ENCODE measurements around the gene SLC35F3. TPM values are rescaled to one million over a fixed set of nuclear protein-coding genes. Genes with fewer than 3 reads are reported as not detected.
A peak's percentile ranks its signal among the peaks of the same experiment; 100 is the strongest.

Gene SLC35F3
- total and polyA plus RNA-seq, 2 donors from 2014 or later: 0.41 to 0.66 TPM

GRCh38 chr1:234229581-234230387, 325.3 kb downstream of the SLC35F3 start:
- FAIRE-seq (no peak), DNase-seq (no peak)
- H3K4me3 ChIP-seq (ENCODE audit: low read length in 3 of 3): no peak overlapping the region
- intact Hi-C loops (cut with DNase I): no loop called here
- H3K9me3 ChIP-seq (ENCODE audit: control insufficient read depth in 2 of 3, insufficient read depth in 1 of 3, low read length in 3 of 3): no peaks in the 10 kb centered on the region
- TF ChIP-seq CTCF (IDR thresholded peaks at IDR 0.05; ENCODE audit: borderline replicate concordance, extremely low read depth, insufficient read depth): no peak
- H3K4me1 ChIP-seq (ENCODE audit: control insufficient read depth in 2 of 3, insufficient read depth in 2 of 3, low read depth in 1 of 3, low read length in 3 of 3): no peaks in the 10 kb centered on the region
- no peaks in the 10 kb centered on the region for H3K27me3 ChIP-seq (ENCODE audit: control insufficient read depth, insufficient read depth, low read length)
- no peak overlapping the region for H3K27ac ChIP-seq (ENCODE audit: low read depth in 2 of 2, low read length in 2 of 2)
- no peaks in the 10 kb centered on the region for H3K36me3 ChIP-seq (ENCODE audit: control insufficient read depth in 2 of 3, insufficient read depth in 3 of 3, low read length in 3 of 3)
- no peak overlapping the region for H3K9ac ChIP-seq (ENCODE audit: low read length in 3 of 3)

- no peaks in the 10 kb centered on the region for H3K9me3 ChIP-seq (ENCODE audit: control insufficient read depth in 2 of 3, insufficient read depth in 1 of 3, low read length in 3 of 3)
- intact Hi-C loops (cut with DNase I): no loop called here
- no peak overlapping the region for H3K27ac ChIP-seq (ENCODE audit: low read depth in 2 of 2, low read length in 2 of 2)
- H3K36me3 ChIP-seq (ENCODE audit: control insufficient read depth in 2 of 3, insufficient read depth in 3 of 3, low read length in 3 of 3): no peaks in the 10 kb centered on the region
- TF ChIP-seq CTCF (IDR thresholded peaks at IDR 0.05; ENCODE audit: borderline replicate concordance, extremely low read depth, insufficient read depth): no peak
- no peak overlapping the region for H3K9ac ChIP-seq (ENCODE audit: low read length in 3 of 3)
- DNase-seq: peak in 1 of 5 donors; percentile 7
- H3K4me1 ChIP-seq (ENCODE audit: control insufficient read depth in 2 of 3, insufficient read depth in 2 of 3, low read depth in 1 of 3, low read length in 3 of 3): no peaks in the 10 kb centered on the region
- no peaks in the 10 kb centered on the region for H3K27me3 ChIP-seq (ENCODE audit: control insufficient read depth, insufficient read depth, low read length)
- no peak for FAIRE-seq
- H3K4me3 ChIP-seq (ENCODE audit: low read length in 3 of 3): no peak overlapping the region
Observed at GRCh38 chr1:234230414-234230862, 326.0 kb downstream of the SLC35F3 start.

GRCh38 chr1:234231061-234231892, 326.8 kb downstream of the SLC35F3 start:
- H3K4me3 ChIP-seq (ENCODE audit: low read length in 3 of 3): no peak overlapping the region
- no peaks in the 10 kb centered on the region for H3K4me1 ChIP-seq (ENCODE audit: control insufficient read depth in 2 of 3, insufficient read depth in 2 of 3, low read depth in 1 of 3, low read length in 3 of 3)
- intact Hi-C loops (cut with DNase I): no loop called here
- H3K27ac ChIP-seq (ENCODE audit: low read depth in 2 of 2, low read length in 2 of 2): no peak overlapping the region
- no peaks in the 10 kb centered on the region for H3K27me3 ChIP-seq (ENCODE audit: control insufficient read depth, insufficient read depth, low read length)
- H3K36me3 ChIP-seq (ENCODE audit: control insufficient read depth in 2 of 3, insufficient read depth in 3 of 3, low read length in 3 of 3): no peaks in the 10 kb centered on the region
- H3K9ac ChIP-seq (ENCODE audit: low read length in 3 of 3): no peak overlapping the region
- H3K9me3 ChIP-seq (ENCODE audit: control insufficient read depth in 2 of 3, insufficient read depth in 1 of 3, low read length in 3 of 3): no peaks in the 10 kb centered on the region
- no peak for DNase-seq
- no peak for TF ChIP-seq CTCF (IDR thresholded peaks at IDR 0.05; ENCODE audit: borderline replicate concordance, extremely low read depth, insufficient read depth)
- FAIRE-seq: no peak

All from kidney (tissue), 14 donors.